Measurements from ENCODE around the gene CXCL13. TPM values are rescaled to one million over a fixed set of nuclear protein-coding genes. Genes with fewer than 3 reads are reported as not detected.

The CXCL13 gene
- total RNA-seq, 3 donors from 2014 or later (not counting 1 experiment from before 2014, with no cell fraction given): not detected

- WGBS (ENCODE audit: insufficient coverage): 100% methylated on average over 1 of the region's 2 CpGs
- H3K27ac ChIP-seq (ENCODE audit: low read length): no peak overlapping the region
- no peak overlapping the region for H3K27ac Mint-ChIP-seq
- no peak overlapping the region for H3K4me3 ChIP-seq (ENCODE audit: low read length)
- H3K4me1 ChIP-seq (ENCODE audit: control insufficient read depth, insufficient read depth, low read length): peaks cover 6% of the 10 kb centered on the region
- H3K4me1 Mint-ChIP-seq: peaks cover 10% of the 10 kb centered on the region in 2 donors
- H3K36me3 Mint-ChIP-seq: no peaks in the 10 kb centered on the region
- no peak for TF ChIP-seq CTCF (IDR thresholded peaks at IDR 0.05)
- no peaks in the 10 kb centered on the region for H3K9me3 ChIP-seq (ENCODE audit: control insufficient read depth, insufficient read depth, low read length)
- intact Hi-C loops (cut with micrococcal nuclease): no loop called here
- peaks cover 19% of the 10 kb centered on the region in 2 donors for H3K27me3 Mint-ChIP-seq (ENCODE audit: low read depth in 2 of 2)
- no peaks in the 10 kb centered on the region for H3K9me3 Mint-ChIP-seq
- H3K27me3 ChIP-seq (ENCODE audit: control insufficient read depth, insufficient read depth, low read length): no peaks in the 10 kb centered on the region
- H3K4me3 Mint-ChIP-seq: no peak overlapping the region
- no peak for DNase-seq
- no peak for ATAC-seq
- H3K36me3 ChIP-seq (ENCODE audit: control insufficient read depth, insufficient read depth, low read length): no peaks in the 10 kb centered on the region
Observed at GRCh38 chr4:77623091-77623490, 17.5 kb downstream of the CXCL13 start.

- H3K4me3 ChIP-seq (ENCODE audit: low read length): no peak overlapping the region
- no peak for DNase-seq
Observed at GRCh38 chr4:77624213-77624612, 18.6 kb downstream of the CXCL13 start.

GRCh38 chr4:77625485-77625884 is 19.9 kb downstream of the CXCL13 start:
- TF ChIP-seq CTCF (IDR thresholded peaks at IDR 0.05): no peak
- 96% methylated on average over 5 of the region's 5 CpGs for WGBS (ENCODE audit: insufficient coverage)
- H3K27ac Mint-ChIP-seq: no peak overlapping the region
- no peaks in the 10 kb centered on the region for H3K27me3 ChIP-seq (ENCODE audit: control insufficient read depth, insufficient read depth, low read length)
- no peak overlapping the region for H3K4me3 ChIP-seq (ENCODE audit: low read length)
- ATAC-seq: no peak
- no peak overlapping the region for H3K27ac ChIP-seq (ENCODE audit: low read length)
- H3K9me3 Mint-ChIP-seq: no peaks in the 10 kb centered on the region
- no peaks in the 10 kb centered on the region for H3K36me3 Mint-ChIP-seq
- H3K27me3 Mint-ChIP-seq (ENCODE audit: low read depth in 2 of 2): peaks cover 0 to 6% of the 10 kb centered on the region in 2 donors
- no peaks in the 10 kb centered on the region for H3K9me3 ChIP-seq (ENCODE audit: control insufficient read depth, insufficient read depth, low read length)
- no peaks in the 10 kb centered on the region for H3K36me3 ChIP-seq (ENCODE audit: control insufficient read depth, insufficient read depth, low read length)
- H3K4me1 ChIP-seq (ENCODE audit: control insufficient read depth, insufficient read depth, low read length): no peaks in the 10 kb centered on the region
- intact Hi-C loops (cut with micrococcal nuclease): no loop called here
- H3K4me3 Mint-ChIP-seq: no peak overlapping the region
- H3K4me1 Mint-ChIP-seq: no peaks in the 10 kb centered on the region
- DNase-seq: no peak

More at GRCh38 chr4:77624213-77624612, 18.6 kb downstream of the CXCL13 start:
- intact Hi-C loops (cut with micrococcal nuclease): no loop called here
- no peaks in the 10 kb centered on the region for H3K9me3 ChIP-seq (ENCODE audit: control insufficient read depth, insufficient read depth, low read length)
- no peaks in the 10 kb centered on the region for H3K36me3 ChIP-seq (ENCODE audit: control insufficient read depth, insufficient read depth, low read length)
- H3K27me3 ChIP-seq (ENCODE audit: control insufficient read depth, insufficient read depth, low read length): no peaks in the 10 kb centered on the region
- Mint-ChIP-seq H3K36me3 (no peaks in the 10 kb centered on the region), H3K4me3 (no peak overlapping the region), H3K27me3 (ENCODE audit: low read depth in 2 of 2) (peaks cover 9 to 12% of the 10 kb centered on the region in 2 donors), H3K4me1 (peaks cover under 1% of the 10 kb centered on the region in 2 donors), H3K9me3 (no peaks in the 10 kb centered on the region), H3K27ac (no peak overlapping the region)
- 86% methylated on average over 4 of the region's 4 CpGs for WGBS (ENCODE audit: insufficient coverage)
- H3K27ac ChIP-seq (ENCODE audit: low read length): no peak overlapping the region
- no peak for TF ChIP-seq CTCF (IDR thresholded peaks at IDR 0.05)
- H3K4me1 ChIP-seq (ENCODE audit: control insufficient read depth, insufficient read depth, low read length): no peaks in the 10 kb centered on the region
- ATAC-seq: no peak

GRCh38 chr4:77629885-77630284 is 24.3 kb downstream of the CXCL13 start:
- Mint-ChIP-seq H3K27ac (no peak overlapping the region), H3K4me1 (no peaks in the 10 kb centered on the region), H3K9me3 (no peaks in the 10 kb centered on the region), H3K4me3 (no peak overlapping the region), H3K27me3 (ENCODE audit: low read depth in 2 of 2) (no peaks in the 10 kb centered on the region), H3K36me3 (no peaks in the 10 kb centered on the region)
- H3K27me3 ChIP-seq (ENCODE audit: control insufficient read depth, insufficient read depth, low read length): no peaks in the 10 kb centered on the region
- H3K36me3 ChIP-seq (ENCODE audit: control insufficient read depth, insufficient read depth, low read length): no peaks in the 10 kb centered on the region
- no peaks in the 10 kb centered on the region for H3K9me3 ChIP-seq (ENCODE audit: control insufficient read depth, insufficient read depth, low read length)
- H3K27ac ChIP-seq (ENCODE audit: low read length): no peak overlapping the region
- WGBS (ENCODE audit: insufficient coverage): 84% methylated on average over 1 of the region's 2 CpGs
- no peak overlapping the region for H3K4me3 ChIP-seq (ENCODE audit: low read length)
- ATAC-seq: no peak
- intact Hi-C loops (cut with micrococcal nuclease): no loop called here
- TF ChIP-seq CTCF (IDR thresholded peaks at IDR 0.05): no peak
- no peak for DNase-seq
- H3K4me1 ChIP-seq (ENCODE audit: control insufficient read depth, insufficient read depth, low read length): no peaks in the 10 kb centered on the region
